ENCODE measurements around the gene DHRS1.

DNA sequence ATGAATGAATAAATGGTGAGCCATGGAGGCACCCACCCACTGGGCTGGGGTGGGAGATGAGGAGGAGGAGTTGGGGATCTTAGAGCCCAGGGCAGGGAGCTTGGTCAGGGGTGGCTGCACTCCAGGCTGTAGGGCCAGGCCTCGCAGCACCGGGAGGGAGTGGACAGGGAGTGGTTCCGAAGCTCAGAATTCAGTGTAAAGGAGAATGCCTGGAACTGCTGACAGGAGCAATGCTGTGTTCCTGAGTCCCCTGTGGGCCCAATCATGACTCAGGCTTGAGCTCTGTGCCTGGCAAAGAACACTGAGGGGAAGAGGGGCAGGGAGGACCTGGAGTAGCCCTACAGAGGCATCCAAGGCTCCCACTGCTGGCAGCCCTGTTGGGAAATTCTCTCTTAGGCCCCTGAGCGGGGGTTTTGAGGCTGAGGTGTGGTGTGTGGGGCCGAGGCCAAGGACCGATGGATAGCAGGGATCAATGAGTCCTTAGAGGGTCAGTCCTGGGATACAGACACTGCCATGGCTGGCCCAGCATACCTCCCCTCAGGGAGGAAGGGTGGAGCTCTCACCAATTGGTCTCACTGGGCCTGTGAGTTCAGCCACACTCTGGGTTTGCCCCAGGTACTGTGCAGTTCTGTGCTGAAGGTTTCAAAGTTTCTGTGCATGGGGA, 18.7 kb downstream of the DHRS1 start:
- TF ChIP-seq, protein P1, sequence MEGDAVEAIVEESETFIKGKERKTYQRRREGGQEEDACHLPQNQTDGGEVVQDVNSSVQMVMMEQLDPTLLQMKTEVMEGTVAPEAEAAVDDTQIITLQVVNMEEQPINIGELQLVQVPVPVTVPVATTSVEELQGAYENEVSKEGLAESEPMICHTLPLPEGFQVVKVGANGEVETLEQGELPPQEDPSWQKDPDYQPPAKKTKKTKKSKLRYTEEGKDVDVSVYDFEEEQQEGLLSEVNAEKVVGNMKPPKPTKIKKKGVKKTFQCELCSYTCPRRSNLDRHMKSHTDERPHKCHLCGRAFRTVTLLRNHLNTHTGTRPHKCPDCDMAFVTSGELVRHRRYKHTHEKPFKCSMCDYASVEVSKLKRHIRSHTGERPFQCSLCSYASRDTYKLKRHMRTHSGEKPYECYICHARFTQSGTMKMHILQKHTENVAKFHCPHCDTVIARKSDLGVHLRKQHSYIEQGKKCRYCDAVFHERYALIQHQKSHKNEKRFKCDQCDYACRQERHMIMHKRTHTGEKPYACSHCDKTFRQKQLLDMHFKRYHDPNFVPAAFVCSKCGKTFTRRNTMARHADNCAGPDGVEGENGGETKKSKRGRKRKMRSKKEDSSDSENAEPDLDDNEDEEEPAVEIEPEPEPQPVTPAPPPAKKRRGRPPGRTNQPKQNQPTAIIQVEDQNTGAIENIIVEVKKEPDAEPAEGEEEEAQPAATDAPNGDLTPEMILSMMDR (IDR thresholded peaks at IDR 0.05 in 2 of 3, conservative IDR thresholded peaks at IDR 0.05 in 1 of 3; ENCODE audit: borderline replicate concordance in 1 of 3, insufficient read depth in 1 of 3, low read depth in 2 of 3, low read length in 2 of 3) = no peak
- TF ChIP-seq YY1 (IDR thresholded peaks at IDR 0.05; ENCODE audit: extremely low read depth, insufficient replicate concordance, low read depth, low read length) (no peak), RAD21 (IDR thresholded peaks at IDR 0.05; ENCODE audit: low read depth) (no peak), POLR2A (IDR thresholded peaks at IDR 0.05; ENCODE audit: borderline replicate concordance, extremely low read depth, insufficient read depth, insufficient read length) (no peak), EZH2 (IDR thresholded peaks at IDR 0.05) (no peak), TCF7L2 (IDR thresholded peaks at IDR 0.05; ENCODE audit: borderline replicate concordance, extremely low read depth, insufficient read depth, insufficient read length) (no peak), SIN3A (IDR thresholded peaks at IDR 0.05; ENCODE audit: low read depth) (no peak), ZBTB33 (IDR thresholded peaks at IDR 0.05; ENCODE audit: extremely low read depth, insufficient replicate concordance, low read length) (no peak), ATF3 (IDR thresholded peaks at IDR 0.05) (no peak), ZFX (IDR thresholded peaks at IDR 0.05) (no peak), CEBPB (IDR thresholded peaks at IDR 0.05; ENCODE audit: low read depth) (no peak), POLR2AphosphoS5 (IDR thresholded peaks at IDR 0.05; ENCODE audit: low read depth, low read length) (no peak)
- TF ChIP-seq, protein P2, sequence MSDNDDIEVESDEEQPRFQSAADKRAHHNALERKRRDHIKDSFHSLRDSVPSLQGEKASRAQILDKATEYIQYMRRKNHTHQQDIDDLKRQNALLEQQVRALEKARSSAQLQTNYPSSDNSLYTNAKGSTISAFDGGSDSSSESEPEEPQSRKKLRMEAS (IDR thresholded peaks at IDR 0.05) = no peak

All from HCT116 (cell line).